Activated T-cell treated with anti-CD3 and anti-CD28 coated beads for 24 hours (primary cell): Measurements from ENCODE around the gene USH2A.

ENCODE experiments used
- DNase-seq: peaks from one replicate; pipeline ENCODE4 v3.0.0-alpha.2; 2020; ENCODE audit warnings: low read depth

USH2A gene

DNA sequence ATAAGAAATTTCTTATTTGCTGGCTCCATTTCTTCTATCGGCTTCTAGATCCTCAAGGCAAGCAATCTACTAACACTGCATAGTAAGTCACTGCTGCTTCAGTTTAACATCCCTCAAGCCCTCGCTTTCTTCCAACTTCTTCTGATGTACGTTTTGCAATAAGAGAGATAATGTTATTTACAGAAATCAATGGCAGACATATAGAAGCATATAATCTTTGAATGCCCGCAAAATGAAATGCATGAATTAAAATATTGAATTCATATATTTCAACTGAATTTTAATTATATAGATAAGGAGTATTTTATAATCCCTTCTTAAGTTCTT lies 712.4 kb downstream of the USH2A start:
- DNase-seq: no peak

GRCh38 chr1:215710036-215710898 lies 713.0 kb downstream of the USH2A start:
- no peak for DNase-seq

- DNase-seq: no peak
These were observed 719.0 kb downstream of the USH2A start for GRCh38 chr1:215704089-215704860.

- DNase-seq: no peak
These were observed 741.0 kb downstream of the USH2A start for GRCh38 chr1:215682232-215682631.

DNA sequence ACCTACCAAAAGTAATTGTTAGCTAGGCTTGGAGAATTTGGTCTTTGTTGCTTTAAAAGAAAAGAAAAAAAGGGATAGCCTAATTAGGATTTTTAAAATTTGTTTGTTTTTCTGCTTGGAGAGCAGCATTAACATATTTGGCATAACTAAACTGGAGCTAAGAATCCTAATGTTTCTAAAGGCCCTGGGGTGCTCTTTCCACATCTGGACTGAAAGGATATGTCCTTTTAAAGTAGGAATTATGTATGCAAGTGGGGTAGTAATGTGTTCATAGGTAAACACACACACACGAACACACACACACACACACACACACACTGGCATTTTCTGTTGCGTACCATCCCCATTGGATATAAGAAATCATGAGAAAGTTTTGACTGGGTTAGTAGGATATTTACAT lies 742.2 kb downstream of the USH2A start:
- DNase-seq: no peak

GRCh38 chr1:215679231-215679630 lies 744.0 kb downstream of the USH2A start:
- DNase-seq: no peak

DNA sequence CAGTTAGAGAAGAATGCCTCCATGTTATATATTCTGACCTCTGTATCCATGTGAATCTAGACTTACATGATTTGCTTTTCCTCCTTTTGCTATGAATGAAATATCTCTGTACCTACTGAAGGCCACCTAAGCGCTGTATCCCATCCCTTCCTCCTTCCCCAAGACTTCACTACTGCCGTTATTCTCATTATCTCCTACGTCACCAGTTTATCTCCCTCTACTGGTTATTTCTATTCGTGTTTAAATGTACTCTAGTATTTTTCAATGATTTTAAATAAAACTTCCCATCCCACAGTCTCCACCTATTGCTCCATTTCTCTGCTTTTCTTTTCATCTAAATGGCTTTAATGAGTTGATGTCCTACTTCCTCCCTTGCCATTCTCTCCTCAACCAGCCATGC lies 746.1 kb downstream of the USH2A start:
- no peak for DNase-seq

DNA sequence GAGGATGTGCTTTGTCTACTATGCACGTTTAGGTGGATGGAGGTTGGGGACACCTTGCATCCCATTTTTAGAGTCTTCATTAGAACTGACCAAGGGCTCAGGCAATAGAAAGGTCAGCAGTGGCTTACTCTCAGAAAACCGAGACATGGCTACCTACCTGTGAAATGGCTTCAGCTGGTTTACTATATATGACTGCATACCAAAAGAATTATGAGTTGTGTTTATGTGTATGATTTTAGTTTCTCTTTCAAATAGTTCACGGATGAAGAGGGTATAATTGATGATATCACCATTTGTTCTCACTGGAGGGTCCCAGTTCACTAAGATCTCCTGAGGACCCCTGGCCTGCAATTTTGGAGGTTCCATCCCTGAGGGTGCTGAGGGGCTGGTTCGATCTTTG lies 749.3 kb downstream of the USH2A start:
- no peak for DNase-seq

DNA sequence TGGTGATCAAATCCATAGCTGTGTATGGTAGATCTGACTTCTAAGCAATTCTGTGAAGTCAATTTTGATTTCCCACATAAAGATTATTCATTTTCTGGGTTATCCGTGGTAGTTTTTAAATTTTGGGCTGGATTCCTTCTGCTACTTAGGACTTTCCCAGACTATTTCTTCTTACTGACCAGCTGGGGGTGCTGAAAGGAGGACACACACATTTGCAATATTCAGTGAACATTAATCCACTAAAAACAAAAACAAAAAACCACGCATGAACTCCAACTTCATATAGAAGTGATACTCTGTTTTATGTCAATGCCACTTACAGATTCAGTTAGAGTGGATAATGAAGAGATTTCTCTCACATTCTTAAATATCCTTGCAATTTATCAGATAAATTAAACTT lies 750.8 kb downstream of the USH2A start:
- no peak for DNase-seq

GRCh38 chr1:215669806-215670491 lies 753.3 kb downstream of the USH2A start:
- no peak for DNase-seq

DNA sequence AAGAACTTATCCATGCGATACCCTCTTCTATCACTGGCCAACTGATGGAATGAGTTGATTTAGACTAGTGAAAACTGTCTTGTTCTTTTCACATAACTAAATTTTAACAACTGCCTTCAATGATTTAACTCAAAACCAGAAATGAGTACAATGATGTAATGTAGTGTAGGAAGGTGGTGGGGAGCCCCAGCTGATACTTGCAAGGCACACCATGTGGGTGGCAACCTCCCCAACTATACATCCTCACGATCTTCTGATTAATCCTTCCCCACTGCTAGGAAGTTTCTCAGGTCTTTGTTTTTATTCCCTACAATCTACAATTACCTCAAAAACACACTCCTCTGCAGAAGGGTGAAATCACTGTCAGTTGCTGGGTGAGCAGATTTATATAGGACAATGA lies 755.5 kb downstream of the USH2A start:
- DNase-seq: no peak

DNA sequence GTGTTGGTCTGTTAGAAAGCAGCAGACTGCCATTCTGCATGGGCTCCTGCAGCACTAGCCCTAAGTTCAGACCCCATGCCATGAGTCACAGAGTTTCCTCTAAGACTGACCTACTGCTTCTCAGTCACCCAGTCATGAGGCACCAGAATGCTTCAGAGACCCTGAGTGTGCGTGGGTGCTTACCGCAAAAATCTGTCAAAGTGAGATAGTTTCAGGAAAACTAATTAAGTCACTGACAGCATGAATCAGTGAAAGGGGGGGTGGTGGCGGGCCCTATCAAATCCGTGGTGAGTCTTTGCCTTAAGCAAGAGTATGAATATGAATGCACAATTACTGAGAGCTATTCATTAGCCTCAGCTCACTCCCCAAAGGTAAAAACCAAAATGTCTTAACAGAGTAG lies 758.0 kb downstream of the USH2A start:
- DNase-seq: no peak

DNA sequence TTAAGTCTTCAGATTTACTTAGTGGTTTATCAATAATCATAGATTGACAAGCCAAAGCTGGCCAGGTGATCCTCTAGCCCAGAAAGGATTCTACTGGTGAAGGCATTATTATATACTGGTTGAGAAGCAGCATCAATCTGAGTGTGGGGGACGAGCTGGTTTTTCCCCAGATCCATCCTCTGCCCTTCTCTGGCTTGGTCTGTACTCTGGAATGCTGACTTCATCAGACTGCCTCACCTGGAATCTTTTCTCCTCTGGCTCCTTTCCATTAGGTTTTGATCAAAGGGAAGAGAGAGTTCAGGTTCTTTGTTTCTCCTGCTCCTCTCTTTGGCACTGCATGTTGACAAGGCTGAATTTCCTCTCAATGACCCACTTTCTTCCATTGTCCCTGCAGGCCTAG lies 762.2 kb downstream of the USH2A start:
- DNase-seq: no peak

GRCh38 chr1:215660259-215660658 lies 763.0 kb downstream of the USH2A start:
- DNase-seq: no peak

DNA sequence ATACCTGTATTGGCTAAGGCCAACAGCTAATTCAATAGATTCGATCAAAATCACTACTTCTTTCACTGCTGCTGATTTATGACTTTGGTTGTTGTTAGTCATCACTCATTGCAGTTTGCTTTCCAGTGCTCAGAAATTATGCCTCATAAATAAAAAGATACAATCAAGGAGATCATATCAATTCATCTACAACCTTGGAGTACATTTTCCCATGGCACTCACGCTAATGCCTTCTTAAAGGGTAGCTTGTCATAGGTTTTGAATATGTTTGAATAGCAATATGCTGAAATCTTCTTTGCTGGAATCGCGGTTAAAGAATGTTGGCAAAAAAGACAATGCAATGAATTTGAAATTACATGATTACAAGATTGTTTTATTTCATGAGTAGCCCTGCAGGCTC lies 766.2 kb downstream of the USH2A start:
- DNase-seq: no peak

DNA sequence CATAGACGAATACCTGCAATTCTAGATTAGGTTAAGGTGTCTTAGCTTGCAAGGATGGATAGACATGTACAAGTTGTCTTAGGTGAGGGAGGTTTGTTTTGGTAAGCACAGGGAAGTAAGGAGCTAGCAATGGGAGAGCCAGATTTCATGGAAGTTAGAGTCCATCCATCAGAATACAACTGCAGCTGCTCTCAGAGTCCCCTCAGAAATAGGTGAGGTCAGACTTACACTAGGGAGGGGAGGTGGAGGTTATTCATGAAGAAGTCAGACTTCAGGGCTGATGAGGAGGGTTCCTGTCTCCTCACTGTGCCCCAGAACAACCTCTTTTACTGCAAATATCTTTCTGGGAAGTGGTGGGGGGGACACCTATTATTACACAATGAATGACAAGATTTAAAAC lies 770.9 kb downstream of the USH2A start:
- no peak for DNase-seq

DNA sequence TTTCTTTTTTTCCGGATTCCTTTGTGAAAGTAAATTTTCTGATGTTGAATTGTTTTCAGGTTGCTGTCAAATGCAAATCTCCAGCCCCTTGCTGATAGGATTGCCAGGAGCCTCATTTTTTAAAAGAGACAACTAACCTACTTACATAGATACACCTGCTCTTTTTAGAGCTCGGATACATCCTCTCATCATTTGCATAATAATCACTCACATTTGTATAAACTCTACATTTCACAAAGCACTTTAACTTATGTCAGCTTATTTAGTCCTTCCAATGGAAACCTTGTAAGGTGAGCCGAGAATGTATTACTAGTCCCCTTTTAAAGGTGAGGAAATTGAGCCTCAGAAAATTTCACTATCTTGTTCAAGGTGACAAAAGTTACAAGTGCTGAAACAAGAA lies 771.4 kb downstream of the USH2A start:
- no peak for DNase-seq

DNA sequence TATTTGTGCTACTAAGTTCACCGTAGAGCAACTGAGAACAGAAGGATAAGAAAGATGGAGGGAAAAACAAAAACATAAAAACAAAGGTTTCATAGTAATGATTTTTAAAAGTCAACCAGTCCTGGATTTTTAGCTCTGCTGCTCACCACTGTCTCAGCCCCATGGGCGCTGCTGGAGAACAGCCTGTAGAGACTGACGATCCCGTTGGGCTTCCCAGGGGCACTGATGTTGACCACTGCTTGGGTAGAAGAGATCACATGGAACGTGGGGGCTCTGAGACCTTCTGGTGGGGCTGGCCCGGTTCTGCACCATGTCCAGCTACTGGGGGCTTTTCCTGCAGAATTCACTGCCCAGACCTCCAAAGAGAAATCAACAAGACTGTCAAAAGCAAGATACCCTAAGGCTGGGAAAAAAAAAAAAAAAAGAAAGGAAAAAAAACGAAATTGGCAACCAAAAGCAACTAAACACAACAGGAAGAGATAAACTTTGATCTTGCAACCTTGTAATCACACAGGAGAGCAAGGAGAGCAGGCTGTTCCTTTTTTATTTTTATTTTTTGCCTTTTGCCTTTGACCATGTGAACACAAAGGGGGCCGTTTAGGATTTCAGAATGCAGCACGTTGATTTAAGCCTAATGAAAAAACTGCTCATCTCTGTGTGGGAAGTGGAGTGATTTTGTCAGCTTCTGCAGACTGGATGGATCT lies 772.6 kb downstream of the USH2A start:
- DNase-seq: no peak

- DNase-seq: no peak
These were observed 774.3 kb downstream of the USH2A start for GRCh38 chr1:215648957-215649356.

- no peak for DNase-seq
These were observed 775.5 kb downstream of the USH2A start for GRCh38 chr1:215647738-215648137.

DNA sequence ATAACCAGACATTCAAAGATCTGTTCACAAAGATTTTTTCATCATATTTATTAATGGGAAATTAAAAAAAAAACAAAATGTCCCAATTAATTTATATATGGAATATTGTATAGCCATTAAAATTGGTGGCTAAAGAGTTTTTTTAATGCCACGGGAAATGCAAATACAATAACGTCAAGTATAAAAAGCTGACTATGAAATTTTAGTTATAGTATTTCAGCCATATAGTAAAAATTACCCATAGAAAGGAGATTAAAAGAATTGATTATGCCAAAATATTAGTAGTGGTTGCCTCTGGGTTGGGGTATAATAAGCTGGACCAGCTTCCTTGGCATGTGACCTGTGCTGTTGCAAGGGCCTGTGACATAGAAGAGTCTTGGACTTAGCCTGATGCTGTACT lies 777.4 kb downstream of the USH2A start:
- DNase-seq: no peak

DNA sequence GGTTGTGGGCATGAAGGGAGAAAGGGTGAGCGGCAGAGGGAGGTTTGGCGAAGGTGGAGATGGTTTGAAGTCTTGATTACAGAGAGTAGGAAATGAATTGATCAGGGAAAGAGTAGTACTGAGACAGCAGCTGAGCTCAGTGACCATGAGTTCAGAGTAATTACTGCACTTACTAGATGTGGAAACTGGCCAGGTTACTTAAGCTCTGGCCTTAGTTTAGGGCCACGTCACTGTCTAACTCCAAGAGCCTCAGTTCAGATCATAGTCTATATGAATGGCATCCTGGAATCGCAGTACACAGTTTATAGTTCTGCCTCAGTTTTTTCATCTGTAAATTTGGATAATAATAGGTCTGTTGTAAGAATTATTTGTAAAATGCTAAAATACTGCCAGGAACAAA lies 778.1 kb downstream of the USH2A start:
- DNase-seq: no peak
